C4-2B (cell line): ENCODE measurements around the gene CLIC4.

ENCODE experiments used
- H3K27ac ChIP-seq: fragments of 450-650 bp; 2 replicates; pipeline ENCODE4 v1.5.1; 2017
- ZFX ChIP-seq: fragments of 450-650 bp; IDR thresholded peaks from 2 replicates; pipeline ENCODE4 v1.6.1; 2017
- TF ChIP-seq, protein P1 (sequence below): fragments of 450-650 bp; conservative IDR thresholded peaks from 2 replicates; pipeline ENCODE4 v1.5.1; 2017; ENCODE audit warnings: mild to moderate bottlenecking

The CLIC4 gene

DNA sequence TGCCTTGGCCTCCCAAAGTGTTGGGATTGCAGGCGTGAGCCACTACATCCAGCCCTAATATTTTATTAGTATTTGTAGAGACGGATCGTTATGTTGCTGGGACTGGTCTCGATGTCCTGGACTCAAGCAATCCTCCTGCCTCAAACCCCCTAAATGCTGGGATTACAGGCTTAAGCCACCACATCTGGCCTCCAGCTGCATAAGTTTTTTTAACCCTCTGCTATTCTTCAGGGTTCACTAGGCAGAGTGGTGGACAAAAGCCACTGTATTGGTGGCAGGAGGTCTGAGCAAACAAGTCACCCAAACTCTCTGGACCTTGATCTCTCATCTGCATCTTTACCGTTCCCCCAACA lies 10.1 kb upstream of the CLIC4 start:
- no peak overlapping the region for H3K27ac ChIP-seq
- no peak for TF ChIP-seq ZFX
- TF ChIP-seq, protein P1, sequence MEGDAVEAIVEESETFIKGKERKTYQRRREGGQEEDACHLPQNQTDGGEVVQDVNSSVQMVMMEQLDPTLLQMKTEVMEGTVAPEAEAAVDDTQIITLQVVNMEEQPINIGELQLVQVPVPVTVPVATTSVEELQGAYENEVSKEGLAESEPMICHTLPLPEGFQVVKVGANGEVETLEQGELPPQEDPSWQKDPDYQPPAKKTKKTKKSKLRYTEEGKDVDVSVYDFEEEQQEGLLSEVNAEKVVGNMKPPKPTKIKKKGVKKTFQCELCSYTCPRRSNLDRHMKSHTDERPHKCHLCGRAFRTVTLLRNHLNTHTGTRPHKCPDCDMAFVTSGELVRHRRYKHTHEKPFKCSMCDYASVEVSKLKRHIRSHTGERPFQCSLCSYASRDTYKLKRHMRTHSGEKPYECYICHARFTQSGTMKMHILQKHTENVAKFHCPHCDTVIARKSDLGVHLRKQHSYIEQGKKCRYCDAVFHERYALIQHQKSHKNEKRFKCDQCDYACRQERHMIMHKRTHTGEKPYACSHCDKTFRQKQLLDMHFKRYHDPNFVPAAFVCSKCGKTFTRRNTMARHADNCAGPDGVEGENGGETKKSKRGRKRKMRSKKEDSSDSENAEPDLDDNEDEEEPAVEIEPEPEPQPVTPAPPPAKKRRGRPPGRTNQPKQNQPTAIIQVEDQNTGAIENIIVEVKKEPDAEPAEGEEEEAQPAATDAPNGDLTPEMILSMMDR = no peak

DNA sequence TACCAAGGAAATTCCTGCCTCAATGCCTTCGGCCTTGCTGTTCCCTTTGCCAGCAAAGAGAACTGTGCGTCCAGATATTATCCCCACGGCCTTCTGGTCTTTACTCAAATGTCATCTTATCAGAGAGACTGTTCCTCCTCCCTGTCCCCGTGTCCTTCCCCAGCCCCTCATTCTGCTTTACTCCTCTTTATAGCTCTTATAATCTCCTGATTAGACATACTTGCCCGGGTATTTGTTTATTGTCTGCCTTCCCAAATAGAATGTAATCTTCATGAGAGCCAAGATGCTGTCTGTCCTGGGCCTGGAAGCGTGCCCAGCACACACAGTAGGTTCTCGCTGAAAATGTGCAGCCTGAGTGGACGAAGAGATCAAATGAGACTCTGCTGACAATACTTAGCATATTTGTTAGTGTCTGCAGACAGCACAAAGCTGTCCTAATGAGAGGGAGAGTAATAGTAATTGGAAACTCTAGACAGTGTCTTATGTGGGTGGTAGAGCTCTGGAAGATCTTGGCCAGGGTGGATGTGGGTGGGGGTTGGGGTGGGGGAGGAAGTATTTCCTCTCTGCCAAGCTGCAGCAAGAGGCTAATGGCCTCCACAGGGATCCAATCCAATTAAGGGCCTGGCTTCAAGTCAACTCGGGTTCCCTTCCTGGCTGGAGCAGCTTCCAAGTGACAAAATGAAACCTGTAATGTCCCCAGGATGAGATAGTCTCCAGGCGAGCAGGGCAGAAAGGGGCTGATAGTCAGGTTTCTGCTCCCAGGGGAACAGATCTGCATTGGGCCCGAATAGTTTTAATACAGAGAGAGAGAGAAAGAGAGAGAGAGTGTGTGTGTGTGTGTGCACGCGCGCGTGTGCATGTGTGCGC lies 9.5 kb upstream of the CLIC4 start:
- H3K27ac ChIP-seq = no peak overlapping the region
- no peak for TF ChIP-seq ZFX
- TF ChIP-seq, protein P1 = no peak

DNA sequence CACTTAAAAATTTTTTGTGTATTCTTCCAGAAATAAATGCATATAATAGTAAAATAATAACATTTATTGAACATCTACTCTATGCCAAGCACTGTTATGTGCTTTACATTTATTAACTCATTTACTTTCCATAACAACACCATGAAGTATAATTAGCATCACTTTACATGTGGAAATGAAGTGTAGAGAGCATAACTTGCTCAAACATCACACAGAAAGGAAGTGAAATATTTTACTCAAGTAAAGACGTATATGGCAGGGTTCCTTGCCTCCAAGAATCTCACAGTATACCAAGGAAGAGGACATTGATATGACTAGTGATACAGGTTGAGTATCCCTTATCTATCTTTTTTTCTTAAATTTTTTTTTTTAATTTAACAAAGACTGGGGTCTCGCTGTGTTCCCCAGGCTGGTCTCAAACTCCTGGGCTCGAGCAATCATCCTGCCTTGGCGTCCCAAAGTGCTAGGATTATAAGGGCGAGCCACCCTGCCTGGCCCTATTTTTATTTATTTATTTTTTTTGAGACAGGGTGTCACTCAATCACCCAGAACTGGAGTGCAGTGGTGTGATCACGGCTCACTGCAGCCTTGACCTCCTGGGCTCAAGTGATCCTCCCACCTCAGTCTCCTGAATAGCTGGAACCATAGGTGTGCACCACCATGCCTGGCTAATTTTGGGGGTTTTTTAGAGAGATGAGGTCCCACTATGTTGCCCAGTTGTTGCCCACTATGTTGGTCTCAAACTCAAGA lies 7.7 kb upstream of the CLIC4 start:
- no peak for TF ChIP-seq ZFX
- TF ChIP-seq, protein P1 = no peak
- no peak overlapping the region for H3K27ac ChIP-seq

DNA sequence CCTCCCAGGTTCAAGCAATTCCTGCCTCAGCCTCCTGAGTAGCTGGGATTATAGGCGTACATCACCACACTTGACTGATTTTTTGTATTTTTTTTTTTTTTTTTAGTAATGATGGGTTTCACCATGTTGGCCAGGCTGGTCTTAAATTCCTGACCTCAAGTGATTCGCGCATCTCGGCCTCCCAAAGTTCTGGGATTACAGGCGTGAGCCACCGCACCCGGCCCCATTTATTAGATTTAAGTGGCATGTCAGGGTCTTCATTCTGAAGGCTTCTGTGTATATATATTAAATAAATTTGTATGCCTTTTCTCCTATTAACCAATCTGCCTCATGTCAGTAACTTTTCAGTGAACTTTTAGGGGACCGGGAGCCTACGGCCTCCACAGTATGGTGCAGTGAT lies 6.0 kb upstream of the CLIC4 start:
- TF ChIP-seq ZFX = no peak
- H3K27ac ChIP-seq = no peak overlapping the region

DNA sequence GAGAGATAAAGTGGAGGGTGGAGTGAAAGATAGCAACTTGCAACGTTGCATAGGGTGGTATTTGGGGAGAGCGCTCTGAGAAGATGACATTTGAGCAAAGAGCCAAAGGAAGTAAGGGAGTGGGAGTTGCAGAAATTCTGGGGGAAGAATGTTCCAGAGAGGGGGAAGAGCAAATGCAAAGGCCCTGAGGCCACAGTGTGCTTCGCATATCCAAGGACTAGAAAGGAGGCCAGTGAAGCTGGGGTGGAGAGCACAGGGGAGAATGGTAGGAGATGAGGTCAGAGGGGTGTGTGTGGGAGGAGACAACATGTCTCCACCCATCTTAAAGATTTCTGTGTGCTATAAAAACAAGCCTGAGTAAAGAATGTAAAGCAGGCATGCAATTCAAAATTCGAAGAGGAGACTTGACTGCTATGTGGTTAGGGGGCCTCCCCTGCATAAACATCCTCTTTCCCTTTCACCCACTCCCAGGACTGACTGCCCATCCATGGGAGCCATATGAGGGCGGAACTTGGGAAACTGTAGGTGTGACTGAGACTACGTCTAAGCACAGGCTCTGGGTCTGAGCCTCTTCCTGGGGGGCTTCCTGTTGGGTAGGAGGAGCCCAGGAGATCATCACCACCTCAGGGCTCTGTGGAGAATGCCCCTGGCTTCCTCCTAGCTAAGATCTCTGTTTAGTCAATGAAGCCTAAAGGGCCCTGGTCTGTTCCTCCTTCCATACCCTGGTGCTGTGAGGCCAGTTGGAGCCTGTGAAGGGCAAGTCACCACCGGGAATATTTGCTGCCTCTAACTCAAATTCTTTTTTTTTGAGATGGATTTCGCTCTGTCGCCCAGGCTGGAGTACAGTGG lies 2.9 kb upstream of the CLIC4 start:
- TF ChIP-seq ZFX = no peak
- TF ChIP-seq, protein P1 = no peak
- no peak overlapping the region for H3K27ac ChIP-seq

DNA sequence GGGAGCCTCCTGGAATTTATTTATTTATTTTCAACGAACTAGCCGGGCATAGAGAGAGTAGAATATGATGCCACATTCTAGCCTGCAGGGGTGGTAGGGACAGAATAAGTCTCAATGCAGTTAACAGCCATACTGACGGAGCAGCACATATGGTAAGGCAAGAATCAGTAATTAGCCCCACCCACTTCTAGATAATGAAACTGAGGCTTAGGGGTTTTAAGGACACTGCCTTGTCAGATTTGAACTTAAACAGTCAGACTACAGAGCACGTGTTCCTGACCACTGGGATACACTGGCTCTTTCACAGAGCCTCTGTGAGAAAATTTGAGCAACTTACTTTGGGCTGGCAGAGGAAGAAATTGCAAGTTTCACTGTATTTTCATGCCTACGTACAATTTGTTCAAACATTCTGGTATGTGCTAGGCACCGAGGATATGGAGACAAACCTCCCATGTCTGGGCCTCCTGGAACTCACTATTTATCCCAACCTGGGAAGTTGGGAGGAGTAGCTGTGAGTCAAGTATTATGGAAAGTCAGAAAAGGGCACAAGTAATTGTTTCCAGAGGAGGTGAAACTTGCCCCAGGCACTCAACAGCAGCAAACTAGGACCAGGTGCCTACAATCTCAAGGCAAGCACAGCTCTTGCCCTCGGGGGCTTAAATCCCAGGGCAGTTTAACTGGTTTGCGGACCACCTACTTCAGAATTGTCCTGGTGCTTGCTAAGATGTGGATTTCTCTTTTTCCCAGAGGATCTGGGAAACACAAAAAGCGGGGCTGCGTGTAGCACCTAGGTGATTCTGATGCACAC lies 1.6 kb upstream of the CLIC4 start:
- TF ChIP-seq, protein P1 = no peak
- TF ChIP-seq ZFX = no peak
- H3K27ac ChIP-seq = no peak overlapping the region
